Progenitor cell of endocrine pancreas (in vitro differentiated cells): ENCODE measurements around the gene DOCK1. TPM values are rescaled to one million over a fixed set of nuclear protein-coding genes. Genes with fewer than 3 reads are reported as not detected.
A peak's percentile ranks its signal among the peaks of the same experiment; 100 is the strongest.

Experiments
- DNase-seq: peaks from one replicate; pipeline ENCODE4 v3.0.0; 2021; ENCODE audit warnings: low spot score; ENCODE audit not compliant: unreplicated experiment
- H3K27ac Mint-ChIP-seq: 2 replicates; pipeline ENCODE4 v1.8.0; 2021; ENCODE audit warnings: mild to moderate bottlenecking, moderate library complexity, mixed read lengths
- H3K27me3 Mint-ChIP-seq: 2 replicates; pipeline ENCODE4 v1.8.0; 2021; ENCODE audit warnings: mixed read lengths
- H3K36me3 Mint-ChIP-seq: 2 replicates; pipeline ENCODE4 v1.8.0; 2022; ENCODE audit warnings: mixed read lengths; ENCODE audit not compliant: insufficient read depth
- H3K4me1 Mint-ChIP-seq: 2 replicates; pipeline ENCODE4 v1.8.0; 2021; ENCODE audit warnings: low read depth, mixed read lengths
- H3K4me3 Mint-ChIP-seq: 2 replicates; pipeline ENCODE4 v1.8.0; 2021; ENCODE audit warnings: low read depth, mild to moderate bottlenecking, moderate library complexity, mixed read lengths
- H3K9me3 Mint-ChIP-seq: 2 replicates; pipeline ENCODE4 v1.8.0; 2021; ENCODE audit warnings: low read depth, mixed read lengths
- total RNA-seq: library from RNA; stranded (reverse); gene quantifications from 2 replicates; pipeline ENCODE4 v1.2.1, GENCODE V29; 2021
- TF ChIP-seq, protein P1 (sequence below): fragments of 200-600 bp; sonication (generic); IDR thresholded peaks from one replicate; pipeline ENCODE4 v1.5.0; 2021; ENCODE audit warnings: antibody characterized with exemption, mild to moderate bottlenecking; ENCODE audit not compliant: unreplicated experiment

DOCK1 gene
- total RNA-seq, 1 donor from 2014 or later: 77.8 TPM

- H3K9me3 Mint-ChIP-seq: no peaks in the 10 kb centered on the region
- H3K27ac Mint-ChIP-seq: no peak overlapping the region
- H3K36me3 Mint-ChIP-seq: peaks cover 24% of the 10 kb centered on the region
- no peaks in the 10 kb centered on the region for H3K4me1 Mint-ChIP-seq
- DNase-seq: no peak
- no peak overlapping the region for H3K4me3 Mint-ChIP-seq
- H3K27me3 Mint-ChIP-seq: no peaks in the 10 kb centered on the region
- TF ChIP-seq, protein P1, sequence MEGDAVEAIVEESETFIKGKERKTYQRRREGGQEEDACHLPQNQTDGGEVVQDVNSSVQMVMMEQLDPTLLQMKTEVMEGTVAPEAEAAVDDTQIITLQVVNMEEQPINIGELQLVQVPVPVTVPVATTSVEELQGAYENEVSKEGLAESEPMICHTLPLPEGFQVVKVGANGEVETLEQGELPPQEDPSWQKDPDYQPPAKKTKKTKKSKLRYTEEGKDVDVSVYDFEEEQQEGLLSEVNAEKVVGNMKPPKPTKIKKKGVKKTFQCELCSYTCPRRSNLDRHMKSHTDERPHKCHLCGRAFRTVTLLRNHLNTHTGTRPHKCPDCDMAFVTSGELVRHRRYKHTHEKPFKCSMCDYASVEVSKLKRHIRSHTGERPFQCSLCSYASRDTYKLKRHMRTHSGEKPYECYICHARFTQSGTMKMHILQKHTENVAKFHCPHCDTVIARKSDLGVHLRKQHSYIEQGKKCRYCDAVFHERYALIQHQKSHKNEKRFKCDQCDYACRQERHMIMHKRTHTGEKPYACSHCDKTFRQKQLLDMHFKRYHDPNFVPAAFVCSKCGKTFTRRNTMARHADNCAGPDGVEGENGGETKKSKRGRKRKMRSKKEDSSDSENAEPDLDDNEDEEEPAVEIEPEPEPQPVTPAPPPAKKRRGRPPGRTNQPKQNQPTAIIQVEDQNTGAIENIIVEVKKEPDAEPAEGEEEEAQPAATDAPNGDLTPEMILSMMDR: no peak
These were observed 164.2 kb downstream of the DOCK1 start for GRCh38 chr10:127069436-127069835.

DNA sequence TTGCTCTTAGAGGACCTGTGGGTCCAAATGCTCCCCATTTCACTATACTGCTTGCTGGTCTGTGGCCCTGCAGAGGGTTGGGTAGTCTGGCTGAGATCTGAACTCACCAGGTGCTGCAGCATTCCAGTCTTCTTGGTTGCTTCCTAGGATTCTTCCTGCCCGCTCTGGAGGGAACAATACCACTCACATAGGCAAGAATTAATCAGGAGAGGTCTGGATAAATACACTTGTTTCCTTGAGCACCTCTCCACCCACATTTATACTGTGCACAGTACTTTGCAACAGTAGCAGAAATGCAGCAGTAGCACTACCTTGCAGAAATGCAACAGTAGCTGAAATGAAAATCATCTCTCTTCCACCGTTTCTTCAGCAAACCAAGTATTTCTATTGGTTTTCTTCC, 165.9 kb downstream of the DOCK1 start:
- Mint-ChIP-seq H3K4me3 (no peak overlapping the region), H3K4me1 (no peaks in the 10 kb centered on the region), H3K36me3 (peaks cover 21% of the 10 kb centered on the region), H3K27ac (no peak overlapping the region), H3K9me3 (no peaks in the 10 kb centered on the region), H3K27me3 (no peaks in the 10 kb centered on the region)
- DNase-seq: no peak
- TF ChIP-seq, protein P1: no peak

DNA sequence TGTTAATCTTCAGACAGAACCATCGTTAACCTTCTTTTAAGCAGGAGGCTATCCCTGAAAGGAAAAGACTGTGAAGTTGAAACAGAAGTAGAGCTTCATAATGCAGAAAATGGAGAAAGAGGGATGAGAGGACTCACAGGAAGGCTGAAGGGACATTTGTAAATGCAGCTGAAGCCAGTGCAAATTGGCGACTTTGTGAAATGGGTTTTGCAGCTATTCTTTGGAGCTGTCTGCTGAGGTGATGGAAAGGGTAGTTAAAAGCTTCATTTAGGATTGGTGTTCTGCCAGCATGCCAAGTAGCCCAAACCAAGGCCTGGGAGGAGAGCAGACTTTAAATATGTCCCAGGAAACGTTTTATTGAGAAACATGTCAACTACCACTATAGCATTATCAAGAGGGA, 168.4 kb downstream of the DOCK1 start:
- no peak overlapping the region for H3K4me3 Mint-ChIP-seq
- TF ChIP-seq, protein P1: no peak

DNA sequence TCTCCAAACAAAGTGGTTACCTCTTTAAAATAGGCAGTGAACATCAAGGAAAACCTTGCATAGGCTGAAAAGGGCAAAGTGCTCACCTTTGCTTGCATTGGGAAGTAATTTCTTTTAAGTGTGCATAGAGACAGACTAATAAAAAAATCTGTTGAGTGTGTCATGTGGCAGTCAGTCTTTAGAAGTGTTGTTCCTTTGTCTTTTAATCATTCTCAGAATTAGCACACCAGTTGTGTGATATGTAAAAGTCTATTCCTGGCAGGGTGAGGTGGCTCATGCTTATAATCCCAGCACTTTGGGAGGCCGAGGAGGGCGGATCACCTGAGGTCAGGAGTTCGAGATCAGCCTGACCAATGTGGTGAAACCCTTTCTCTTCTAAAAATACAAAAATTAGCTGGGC, 174.2 kb downstream of the DOCK1 start:
- no peaks in the 10 kb centered on the region for H3K4me1 Mint-ChIP-seq
- H3K27me3 Mint-ChIP-seq: no peaks in the 10 kb centered on the region
- peaks cover 20% of the 10 kb centered on the region for H3K36me3 Mint-ChIP-seq
- no peak for DNase-seq
- no peaks in the 10 kb centered on the region for H3K9me3 Mint-ChIP-seq
- H3K4me3 Mint-ChIP-seq: no peak overlapping the region
- H3K27ac Mint-ChIP-seq: no peak overlapping the region
- TF ChIP-seq, protein P1: no peak

More for the DNA sequence above, 168.4 kb downstream of the DOCK1 start:
- DNase-seq: no peak
- Mint-ChIP-seq H3K36me3 (peaks cover 17% of the 10 kb centered on the region), H3K9me3 (no peaks in the 10 kb centered on the region), H3K4me1 (no peaks in the 10 kb centered on the region), H3K27me3 (no peaks in the 10 kb centered on the region), H3K27ac (peak overlapping the region; percentile 61)

- H3K27ac Mint-ChIP-seq: no peak overlapping the region
- no peak overlapping the region for H3K4me3 Mint-ChIP-seq
- no peak for DNase-seq
- no peaks in the 10 kb centered on the region for H3K9me3 Mint-ChIP-seq
- H3K4me1 Mint-ChIP-seq: no peaks in the 10 kb centered on the region
- TF ChIP-seq, protein P1: no peak
- peaks cover 19% of the 10 kb centered on the region for H3K36me3 Mint-ChIP-seq
- no peaks in the 10 kb centered on the region for H3K27me3 Mint-ChIP-seq
These were observed 175.1 kb downstream of the DOCK1 start for GRCh38 chr10:127080317-127080716.
